ENCODE data around the gene NCOA3. TPM values are rescaled to one million over a fixed set of nuclear protein-coding genes. Genes with fewer than 3 reads are reported as not detected.

NCOA3 gene
- total RNA-seq, 1 donor from 2014 or later, result 25.5 TPM

DNA sequence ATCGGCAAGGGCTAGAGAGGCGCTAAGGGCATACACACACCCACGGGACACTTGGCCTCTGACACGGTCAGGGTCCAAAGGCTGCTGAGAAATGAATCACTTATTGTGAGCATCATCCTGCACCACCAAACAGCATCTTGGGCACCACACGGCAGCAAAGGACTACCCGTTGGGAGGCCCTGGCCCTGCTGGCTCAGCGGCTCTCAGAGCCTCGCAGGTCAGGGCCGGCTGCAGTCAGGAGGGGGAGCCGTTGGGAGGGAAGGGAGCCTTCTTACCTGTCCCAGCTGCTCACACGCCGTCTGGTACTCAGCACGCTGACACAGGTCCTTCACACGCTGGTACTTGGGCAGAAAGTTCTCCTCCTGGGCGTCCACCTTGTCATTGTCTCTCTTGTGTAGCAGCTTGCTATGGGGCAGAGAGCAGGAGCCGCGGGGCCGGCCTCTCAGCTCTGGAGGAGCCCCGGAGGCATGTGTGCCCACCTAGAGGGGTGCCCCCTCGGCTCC, 174.6 kb downstream of the NCOA3 start:
- Histone ChIP-seq H3K27me3 (ENCODE audit: control insufficient read depth, insufficient read depth, low read length) (no peaks in the 10 kb centered on the region), H3K36me3 (ENCODE audit: control insufficient read depth, insufficient read depth, low read length) (peaks cover 15% of the 10 kb centered on the region), H3K4me3 (ENCODE audit: low read depth, low read length) (no peak overlapping the region)
- TF ChIP-seq, protein P1, sequence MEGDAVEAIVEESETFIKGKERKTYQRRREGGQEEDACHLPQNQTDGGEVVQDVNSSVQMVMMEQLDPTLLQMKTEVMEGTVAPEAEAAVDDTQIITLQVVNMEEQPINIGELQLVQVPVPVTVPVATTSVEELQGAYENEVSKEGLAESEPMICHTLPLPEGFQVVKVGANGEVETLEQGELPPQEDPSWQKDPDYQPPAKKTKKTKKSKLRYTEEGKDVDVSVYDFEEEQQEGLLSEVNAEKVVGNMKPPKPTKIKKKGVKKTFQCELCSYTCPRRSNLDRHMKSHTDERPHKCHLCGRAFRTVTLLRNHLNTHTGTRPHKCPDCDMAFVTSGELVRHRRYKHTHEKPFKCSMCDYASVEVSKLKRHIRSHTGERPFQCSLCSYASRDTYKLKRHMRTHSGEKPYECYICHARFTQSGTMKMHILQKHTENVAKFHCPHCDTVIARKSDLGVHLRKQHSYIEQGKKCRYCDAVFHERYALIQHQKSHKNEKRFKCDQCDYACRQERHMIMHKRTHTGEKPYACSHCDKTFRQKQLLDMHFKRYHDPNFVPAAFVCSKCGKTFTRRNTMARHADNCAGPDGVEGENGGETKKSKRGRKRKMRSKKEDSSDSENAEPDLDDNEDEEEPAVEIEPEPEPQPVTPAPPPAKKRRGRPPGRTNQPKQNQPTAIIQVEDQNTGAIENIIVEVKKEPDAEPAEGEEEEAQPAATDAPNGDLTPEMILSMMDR (IDR thresholded peaks at IDR 0.05; ENCODE audit: insufficient read depth, low read length, severe bottlenecking), result no peak
- DNase-seq (ENCODE audit: low read depth), result no peak
- FAIRE-seq, result no peak

DNA sequence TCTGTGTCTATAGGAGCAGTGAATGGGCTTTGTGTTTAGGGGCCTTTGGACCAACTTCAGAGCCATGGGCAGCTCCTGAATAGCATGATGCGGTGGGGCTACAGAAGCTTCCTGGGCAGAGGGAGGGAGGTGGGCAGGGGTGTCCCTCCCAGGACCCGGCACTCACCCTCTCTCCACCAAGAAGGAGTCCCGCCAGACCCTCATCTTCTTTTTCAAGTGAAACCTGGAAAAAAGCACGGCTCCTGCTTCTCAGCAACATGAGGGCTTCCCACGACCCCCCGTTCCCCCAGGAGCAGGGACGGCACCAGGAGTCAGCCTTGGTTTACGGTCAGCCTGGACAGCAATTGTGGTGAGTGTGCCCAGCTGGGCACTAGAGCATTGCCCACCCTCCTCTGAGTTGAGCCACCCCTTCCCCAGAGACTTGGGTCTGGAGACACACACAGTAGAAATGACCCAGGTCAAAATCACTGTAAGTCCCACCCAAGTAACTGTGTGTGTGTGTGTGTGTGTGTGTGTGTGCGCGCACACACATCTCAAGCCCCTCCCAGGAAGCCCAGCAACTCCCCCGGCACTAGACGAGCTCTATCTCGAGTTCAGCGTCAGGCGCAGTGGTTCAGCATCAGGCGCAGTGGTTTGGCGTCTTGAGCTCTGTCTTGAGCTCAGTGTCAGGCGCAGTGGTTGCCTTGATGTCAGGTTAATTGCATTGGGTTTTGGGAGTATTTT, 175.4 kb downstream of the NCOA3 start:
- no peak for FAIRE-seq
- H3K27me3 ChIP-seq (ENCODE audit: control insufficient read depth, insufficient read depth, low read length), result no peaks in the 10 kb centered on the region
- no peak overlapping the region for H3K4me3 ChIP-seq (ENCODE audit: low read depth, low read length)
- peaks cover 14% of the 10 kb centered on the region for H3K36me3 ChIP-seq (ENCODE audit: control insufficient read depth, insufficient read depth, low read length)
- TF ChIP-seq, protein P1 (IDR thresholded peaks at IDR 0.05; ENCODE audit: insufficient read depth, low read length, severe bottlenecking), result no peak
- no peak for DNase-seq (ENCODE audit: low read depth)

DNA sequence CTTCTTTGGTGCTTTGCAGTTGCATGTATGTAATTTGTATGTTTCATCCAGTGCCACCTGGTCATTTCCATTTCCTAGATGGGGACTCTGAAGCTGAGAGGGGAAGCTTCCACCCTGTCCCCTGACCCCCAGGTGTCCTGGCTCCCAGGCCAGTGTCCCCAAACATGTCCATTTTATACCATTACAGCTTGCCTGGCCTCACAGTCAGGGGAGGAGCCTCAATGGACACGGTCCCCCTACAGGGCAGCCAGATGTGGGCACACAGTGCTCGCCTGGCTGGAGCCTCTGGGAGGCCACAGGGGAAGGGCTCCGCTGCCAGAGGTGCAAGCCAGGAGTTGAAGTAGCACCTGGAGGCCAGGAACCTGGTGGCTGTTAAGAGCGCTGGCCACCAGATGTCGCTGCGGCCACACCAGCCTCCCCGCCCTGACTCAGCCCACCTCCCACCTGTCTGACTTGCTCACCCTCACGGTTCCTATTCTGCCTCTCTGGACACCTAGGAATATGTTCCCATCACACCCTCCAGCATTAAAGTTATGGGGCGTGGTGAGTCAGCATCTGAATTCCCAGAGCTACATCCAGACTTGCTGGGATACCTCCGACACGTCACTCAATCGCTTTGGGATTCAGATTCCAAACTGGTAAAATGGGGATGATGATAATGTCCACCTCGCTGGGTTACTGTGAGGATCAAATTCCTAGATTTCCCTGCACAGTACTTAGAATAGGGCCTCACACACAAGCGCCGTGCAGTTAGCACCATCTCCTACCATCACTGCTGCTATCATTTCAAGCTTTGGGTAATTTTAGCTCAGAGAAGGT, 176.2 kb downstream of the NCOA3 start:
- DNase-seq (ENCODE audit: low read depth) (peak; percentile 60), FAIRE-seq (no peak)
- H3K4me3 ChIP-seq (ENCODE audit: low read depth, low read length), result no peak overlapping the region
- no peaks in the 10 kb centered on the region for H3K27me3 ChIP-seq (ENCODE audit: control insufficient read depth, insufficient read depth, low read length)
- peaks cover 12% of the 10 kb centered on the region for H3K36me3 ChIP-seq (ENCODE audit: control insufficient read depth, insufficient read depth, low read length)
- TF ChIP-seq, protein P1 (IDR thresholded peaks at IDR 0.05; ENCODE audit: insufficient read depth, low read length, severe bottlenecking), result peak; percentile 93

DNA sequence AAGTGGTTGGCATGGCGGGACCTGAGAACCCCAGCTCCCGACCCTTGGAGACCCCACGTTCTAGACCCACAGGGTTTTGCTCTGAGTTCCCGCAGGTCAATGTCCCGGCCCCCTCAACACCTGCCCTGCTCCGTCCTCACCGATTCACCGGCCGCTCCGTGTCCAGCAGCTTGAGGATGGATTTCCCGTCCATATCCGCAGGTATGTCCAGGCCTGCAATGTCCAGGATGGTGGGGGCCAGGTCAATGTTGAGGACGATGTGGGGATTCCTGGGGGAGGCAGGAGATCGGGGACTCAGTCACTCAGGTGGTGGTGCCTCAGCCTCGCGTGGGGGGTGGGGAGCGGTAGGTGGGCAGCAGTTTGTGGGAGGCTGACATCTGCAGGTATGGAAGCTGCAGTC, 176.8 kb downstream of the NCOA3 start:
- DNase-seq (ENCODE audit: low read depth) (no peak), FAIRE-seq (no peak)
- TF ChIP-seq, protein P1 (IDR thresholded peaks at IDR 0.05; ENCODE audit: insufficient read depth, low read length, severe bottlenecking), result no peak
- H3K27me3 ChIP-seq (ENCODE audit: control insufficient read depth, insufficient read depth, low read length), result no peaks in the 10 kb centered on the region
- H3K36me3 ChIP-seq (ENCODE audit: control insufficient read depth, insufficient read depth, low read length), result peaks cover 12% of the 10 kb centered on the region
- no peak overlapping the region for H3K4me3 ChIP-seq (ENCODE audit: low read depth, low read length)

DNA sequence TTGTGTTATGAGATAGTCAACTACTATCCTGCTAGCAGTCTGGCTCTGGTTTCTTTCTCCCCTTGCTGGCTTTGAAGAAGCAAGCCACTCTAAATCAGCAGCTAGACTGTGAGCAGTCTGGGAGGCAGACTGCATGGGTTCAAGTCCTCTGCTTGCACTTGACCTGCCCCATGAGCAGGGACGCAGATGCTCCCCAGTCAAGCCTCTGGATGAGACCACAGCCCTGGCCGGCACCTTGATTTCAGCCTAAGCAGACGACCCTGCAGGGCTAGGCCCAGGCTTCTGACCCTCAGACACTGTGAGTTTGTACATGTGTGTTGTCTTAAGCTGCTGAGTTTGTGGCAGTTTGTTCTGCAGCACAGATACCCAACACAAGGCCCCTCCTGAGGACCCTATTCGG, 177.8 kb downstream of the NCOA3 start:
- Histone ChIP-seq H3K4me3 (ENCODE audit: low read depth, low read length) (no peak overlapping the region), H3K36me3 (ENCODE audit: control insufficient read depth, insufficient read depth, low read length) (peaks cover 17% of the 10 kb centered on the region), H3K27me3 (ENCODE audit: control insufficient read depth, insufficient read depth, low read length) (no peaks in the 10 kb centered on the region)
- TF ChIP-seq, protein P1 (IDR thresholded peaks at IDR 0.05; ENCODE audit: insufficient read depth, low read length, severe bottlenecking), result no peak
- DNase-seq (ENCODE audit: low read depth), result no peak
- FAIRE-seq, result no peak

Data from bronchial epithelial cell (primary cell).